Loucy (cell line): ENCODE results near the gene GRIP1.

Source experiments
- H2AFZ ChIP-seq: fragments of 200-600 bp; sonication (generic); 2 replicates; pipeline ENCODE4 v1.6.0; 2016; ENCODE audit warnings: antibody characterized with exemption, mild to moderate bottlenecking, low read length, moderate library complexity
- H3F3A ChIP-seq: fragments of 200-600 bp; 2 replicates; pipeline ENCODE4 v1.6.0; 2016; ENCODE audit warnings: antibody characterized with exemption, low read depth, mild to moderate bottlenecking
- H3K27me3 ChIP-seq: fragments of 200-600 bp; sonication (generic); 2 replicates; pipeline ENCODE4 v1.6.1; 2014; ENCODE audit warnings: low read length, mild to moderate bottlenecking; ENCODE audit not compliant: insufficient read depth, poor library complexity, severe bottlenecking
- H3K36me3 ChIP-seq: fragments of 200-600 bp; sonication (generic); 2 replicates; pipeline ENCODE4 v1.6.1; 2016; ENCODE audit warnings: low read length; ENCODE audit not compliant: insufficient read depth
- H3K4me1 ChIP-seq: fragments of 200-600 bp; sonication (generic); 2 replicates; pipeline ENCODE4 v1.5.1; 2014; ENCODE audit warnings: low read length, mild to moderate bottlenecking; ENCODE audit not compliant: insufficient read depth, poor library complexity, severe bottlenecking
- H3K4me2 ChIP-seq: fragments of 200-600 bp; sonication (generic); 2 replicates; pipeline ENCODE4 v1.6.0; 2014; ENCODE audit warnings: antibody characterized with exemption, low read length, low read depth, mild to moderate bottlenecking; ENCODE audit not compliant: poor library complexity, severe bottlenecking
- H3K4me3 ChIP-seq: fragments of 200-600 bp; sonication (generic); 2 replicates; pipeline ENCODE4 v1.5.1; 2014; ENCODE audit warnings: low read length, mild to moderate bottlenecking, mixed read lengths; ENCODE audit not compliant: poor library complexity, severe bottlenecking
- H3K79me2 ChIP-seq: fragments of 200-600 bp; sonication (generic); 2 replicates; pipeline ENCODE4 v1.6.1; 2014; ENCODE audit warnings: low read length; ENCODE audit not compliant: insufficient read depth
- H3K9ac ChIP-seq: fragments of 200-600 bp; sonication (generic); 2 replicates; pipeline ENCODE4 v1.6.0; 2014; ENCODE audit warnings: mild to moderate bottlenecking, low read depth, low read length, moderate library complexity; ENCODE audit not compliant: poor library complexity, severe bottlenecking
- H3K9me2 ChIP-seq: fragments of 200-600 bp; sonication (generic); replicated peaks from 2 replicates; pipeline ENCODE4 v1.6.1; 2016; ENCODE audit warnings: low read depth, low read length, mixed read lengths
- H3K9me3 ChIP-seq: fragments of 200-600 bp; sonication (generic); 2 replicates; pipeline ENCODE4 v1.6.1; 2014; ENCODE audit warnings: mild to moderate bottlenecking, antibody characterized with exemption, low read length, low read depth; ENCODE audit not compliant: insufficient read depth
- H4K20me1 ChIP-seq: fragments of 200-600 bp; sonication (generic); 2 replicates; pipeline ENCODE4 v1.6.0; 2014; ENCODE audit warnings: antibody characterized with exemption, low read length, mild to moderate bottlenecking; ENCODE audit not compliant: insufficient read depth, poor library complexity, severe bottlenecking
- CTCF ChIP-seq: fragments of 200-600 bp; sonication (generic); conservative IDR thresholded peaks from 2 replicates; pipeline ENCODE4 v1.5.1; 2014; ENCODE audit warnings: mild to moderate bottlenecking, antibody characterized with exemption, low read length
- EZH2phosphoT487 ChIP-seq: fragments of 200-600 bp; IDR thresholded peaks from 2 replicates; pipeline ENCODE4 v1.6.1; 2018; ENCODE audit warnings: antibody characterized with exemption, mild to moderate bottlenecking, moderate library complexity, borderline replicate concordance

GRIP1 gene

GRCh38 chr12:66467932-66468331 lies 210.9 kb downstream of the GRIP1 start:
- Histone ChIP-seq H3K4me2 (no peak overlapping the region), H3K9me2 (no peaks in the 10 kb centered on the region), H3K36me3 (no peaks in the 10 kb centered on the region), H3K9me3 (no peaks in the 10 kb centered on the region), H3K4me3 (no peak overlapping the region), H2AFZ (peak overlapping the region; percentile 53; the same call in 1 of the 2 replicates), H3K27me3 (peaks cover 34% of the 10 kb centered on the region), H4K20me1 (no peaks in the 10 kb centered on the region), H3K4me1 (no peaks in the 10 kb centered on the region), H3K9ac (no peak overlapping the region), H3F3A (no peaks in the 10 kb centered on the region), H3K79me2 (no peaks in the 10 kb centered on the region)
- no peak for TF ChIP-seq CTCF
- TF ChIP-seq EZH2phosphoT487: no peak

GRCh38 chr12:66461331-66461730 lies 217.5 kb downstream of the GRIP1 start:
- Histone ChIP-seq H3K9me3 (no peaks in the 10 kb centered on the region), H3K4me3 (no peak overlapping the region), H3K36me3 (no peaks in the 10 kb centered on the region)

GRCh38 chr12:66459944-66460482 lies 218.9 kb downstream of the GRIP1 start:
- no peaks in the 10 kb centered on the region for H3K79me2 ChIP-seq
- no peaks in the 10 kb centered on the region for H3F3A ChIP-seq

More at GRCh38 chr12:66461331-66461730, 217.5 kb downstream of the GRIP1 start:
- Histone ChIP-seq H2AFZ (no peak overlapping the region), H3K27me3 (peaks cover 10% of the 10 kb centered on the region), H3K4me1 (no peaks in the 10 kb centered on the region), H3K79me2 (no peaks in the 10 kb centered on the region), H3K9ac (no peak overlapping the region), H3F3A (no peaks in the 10 kb centered on the region), H3K9me2 (no peaks in the 10 kb centered on the region), H3K4me2 (no peak overlapping the region), H4K20me1 (no peaks in the 10 kb centered on the region)
- TF ChIP-seq EZH2phosphoT487 (no peak), CTCF (no peak)

More at GRCh38 chr12:66459944-66460482, 218.9 kb downstream of the GRIP1 start:
- Histone ChIP-seq H2AFZ (no peak overlapping the region), H3K4me3 (no peak overlapping the region), H3K27me3 (peaks cover 10% of the 10 kb centered on the region), H3K9me2 (no peaks in the 10 kb centered on the region), H3K9ac (no peak overlapping the region), H4K20me1 (no peaks in the 10 kb centered on the region), H3K36me3 (no peaks in the 10 kb centered on the region), H3K4me1 (no peaks in the 10 kb centered on the region), H3K4me2 (no peak overlapping the region), H3K9me3 (no peaks in the 10 kb centered on the region)
- TF ChIP-seq CTCF (no peak), EZH2phosphoT487 (no peak)
